ENCODE measurements around the gene DCAF6. TPM values are rescaled to one million over a fixed set of nuclear protein-coding genes. Genes with fewer than 3 reads are reported as not detected.
A peak's percentile ranks its signal among the peaks of the same experiment; 100 is the strongest.

Gene DCAF6
- total RNA-seq, 2 donors from 2014 or later = 21.4 to 32.3 TPM

DNA sequence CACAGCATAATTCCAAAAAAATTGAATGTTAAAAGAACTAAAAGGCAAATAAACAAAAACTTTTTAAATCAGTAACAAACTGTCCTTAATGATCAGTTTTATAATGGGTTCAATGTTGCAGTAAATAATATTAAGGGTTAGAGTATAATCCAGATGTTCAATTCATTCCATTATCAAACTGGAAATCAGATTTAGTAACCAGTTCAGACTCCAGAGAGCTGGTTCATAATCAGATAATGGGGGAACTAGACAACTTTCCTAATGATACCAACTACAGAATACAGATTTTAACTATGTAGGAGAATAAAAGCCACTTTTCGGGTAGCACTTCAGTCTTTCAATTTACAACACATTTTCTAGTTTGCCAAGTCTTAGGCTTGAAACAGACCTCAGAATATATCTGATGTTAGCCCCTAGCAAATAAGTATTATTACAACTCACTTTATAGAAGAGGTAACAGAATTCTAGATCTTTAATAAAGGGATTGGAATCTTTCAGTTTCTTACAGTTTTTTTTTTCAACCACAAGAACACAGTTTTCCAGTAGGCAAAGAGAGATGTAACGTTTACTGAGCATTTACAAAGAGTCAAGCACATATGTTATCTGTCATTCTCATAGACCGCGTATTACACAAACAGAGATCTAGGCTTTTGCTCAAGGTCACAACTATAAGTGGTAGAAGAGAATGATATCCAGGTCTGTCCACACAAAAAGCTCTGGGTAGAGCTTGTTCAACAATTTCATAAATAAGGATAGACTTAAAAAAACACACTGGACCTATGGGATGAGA is 1.9 kb upstream of the DCAF6 start:
- TF ChIP-seq, protein P1, sequence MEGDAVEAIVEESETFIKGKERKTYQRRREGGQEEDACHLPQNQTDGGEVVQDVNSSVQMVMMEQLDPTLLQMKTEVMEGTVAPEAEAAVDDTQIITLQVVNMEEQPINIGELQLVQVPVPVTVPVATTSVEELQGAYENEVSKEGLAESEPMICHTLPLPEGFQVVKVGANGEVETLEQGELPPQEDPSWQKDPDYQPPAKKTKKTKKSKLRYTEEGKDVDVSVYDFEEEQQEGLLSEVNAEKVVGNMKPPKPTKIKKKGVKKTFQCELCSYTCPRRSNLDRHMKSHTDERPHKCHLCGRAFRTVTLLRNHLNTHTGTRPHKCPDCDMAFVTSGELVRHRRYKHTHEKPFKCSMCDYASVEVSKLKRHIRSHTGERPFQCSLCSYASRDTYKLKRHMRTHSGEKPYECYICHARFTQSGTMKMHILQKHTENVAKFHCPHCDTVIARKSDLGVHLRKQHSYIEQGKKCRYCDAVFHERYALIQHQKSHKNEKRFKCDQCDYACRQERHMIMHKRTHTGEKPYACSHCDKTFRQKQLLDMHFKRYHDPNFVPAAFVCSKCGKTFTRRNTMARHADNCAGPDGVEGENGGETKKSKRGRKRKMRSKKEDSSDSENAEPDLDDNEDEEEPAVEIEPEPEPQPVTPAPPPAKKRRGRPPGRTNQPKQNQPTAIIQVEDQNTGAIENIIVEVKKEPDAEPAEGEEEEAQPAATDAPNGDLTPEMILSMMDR (conservative IDR thresholded peaks at IDR 0.05) = no peak
- Histone ChIP-seq H3K4me1 (ENCODE audit: control insufficient read depth, insufficient read depth, low read length) (no peaks in the 10 kb centered on the region), H3K27ac (ENCODE audit: low read depth, low read length) (no peak overlapping the region), H3K9ac (ENCODE audit: extremely low read depth, low read length, poor library complexity, severe bottlenecking) (peak overlapping the region; percentile 93), H3K36me3 (ENCODE audit: control insufficient read depth, insufficient read depth, low read length) (no peaks in the 10 kb centered on the region), H3K9me3 (ENCODE audit: control insufficient read depth, low read length) (no peaks in the 10 kb centered on the region), H3K27me3 (ENCODE audit: control insufficient read depth, insufficient read depth, low read length, poor library complexity, severe bottlenecking) (no peaks in the 10 kb centered on the region), H3K4me3 (ENCODE audit: low read length) (peak overlapping the region; percentile 94)
- Mint-ChIP-seq H3K36me3 (ENCODE audit: low read depth) (no peaks in the 10 kb centered on the region), H3K9me3 (no peaks in the 10 kb centered on the region), H3K4me3 (peak overlapping the region; percentile 96), H3K4me1 (peaks cover 28% of the 10 kb centered on the region), H3K27me3 (ENCODE audit: insufficient read depth) (no peaks in the 10 kb centered on the region), H3K27ac (peak overlapping the region; percentile 92)
- 75 to 79% methylated on average over 3 to 4 of the region's 4 CpGs for WGBS, 2 experiments (ENCODE audit: insufficient coverage in 1 of 2, insufficient read length in 1 of 2)
- DNase-seq = no peak

DNA sequence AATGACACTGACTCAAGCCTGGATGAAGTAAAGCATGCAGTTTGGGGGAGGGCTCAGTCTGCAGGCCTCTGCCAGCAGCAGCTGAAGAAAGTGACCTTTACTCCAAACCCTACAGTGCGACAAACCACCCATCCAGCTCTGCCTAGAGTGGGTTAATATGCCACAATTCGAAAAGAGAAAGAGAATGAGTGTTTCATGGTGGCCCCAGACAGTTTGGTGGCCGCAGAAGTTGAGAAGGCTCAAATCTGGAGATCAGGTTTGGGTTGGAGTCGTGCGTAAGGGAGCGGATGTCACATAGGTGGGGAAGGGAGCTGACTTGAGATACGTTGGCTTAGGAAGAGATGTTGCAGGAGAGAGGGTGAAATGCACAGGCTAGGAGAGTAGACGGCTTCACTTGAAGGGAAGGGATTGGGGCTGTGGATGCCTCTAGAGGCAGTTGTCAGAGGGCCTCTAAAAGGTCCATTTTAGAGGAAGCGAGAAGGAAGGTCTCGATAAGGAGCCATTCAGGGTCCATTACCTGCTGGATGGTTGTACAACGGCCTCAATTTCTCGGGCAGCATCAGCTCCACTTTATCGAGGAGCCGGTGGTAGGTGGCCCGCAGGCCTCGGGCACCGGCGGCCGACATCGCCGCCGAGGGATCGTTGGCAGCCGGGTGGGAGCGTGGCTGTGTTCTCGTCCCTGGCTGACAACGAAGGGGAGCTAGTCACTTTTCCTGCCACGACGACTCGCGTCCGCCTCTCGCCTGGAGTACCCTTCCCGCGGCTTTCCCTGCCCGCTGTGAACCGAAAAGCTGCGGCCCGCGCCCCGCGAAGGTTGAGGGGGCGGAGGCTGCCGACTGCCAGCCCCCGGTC is 1.0 kb upstream of the DCAF6 start:
- DNase-seq = peak; percentile 76

More for the DNA sequence above, 1.0 kb upstream of the DCAF6 start:
- Mint-ChIP-seq H3K4me3 (peak overlapping the region; percentile 96), H3K4me1 (peaks cover 26% of the 10 kb centered on the region), H3K27ac (peak overlapping the region; percentile 92), H3K36me3 (ENCODE audit: low read depth) (no peaks in the 10 kb centered on the region), H3K27me3 (ENCODE audit: insufficient read depth) (no peaks in the 10 kb centered on the region), H3K9me3 (no peaks in the 10 kb centered on the region)
- H3K4me1 ChIP-seq (ENCODE audit: control insufficient read depth, insufficient read depth, low read length) = no peaks in the 10 kb centered on the region
- peak overlapping the region; percentile 94 for H3K4me3 ChIP-seq (ENCODE audit: low read length)
- 2% methylated on average over 24 to 45 of the region's 45 CpGs for WGBS, 2 experiments (ENCODE audit: insufficient coverage in 1 of 2, insufficient read length in 1 of 2)
- peak overlapping the region; percentile 93 for H3K9ac ChIP-seq (ENCODE audit: extremely low read depth, low read length, poor library complexity, severe bottlenecking)
- no peaks in the 10 kb centered on the region for H3K9me3 ChIP-seq (ENCODE audit: control insufficient read depth, low read length)
- H3K27ac ChIP-seq (ENCODE audit: low read depth, low read length) = peak overlapping the region; percentile 99
- H3K27me3 ChIP-seq (ENCODE audit: control insufficient read depth, insufficient read depth, low read length, poor library complexity, severe bottlenecking) = no peaks in the 10 kb centered on the region
- peaks cover 3% of the 10 kb centered on the region for H3K36me3 ChIP-seq (ENCODE audit: control insufficient read depth, insufficient read depth, low read length)
- TF ChIP-seq, protein P1 (conservative IDR thresholded peaks at IDR 0.05) = no peak

Data from endodermal cell (in vitro differentiated cells).